ENCODE measurements around the gene DDX51.
"Not testable (repeated sequence)": the region's sequence is repeated elsewhere in the genome, so short reads cannot be mapped to it uniquely, and the experiment has no call there.

DDX51 gene

GRCh38 chr12:132154341-132154761 is 10.2 kb upstream of the DDX51 start:
- no peak for DNase-seq (ENCODE audit: low spot score)

DNA sequence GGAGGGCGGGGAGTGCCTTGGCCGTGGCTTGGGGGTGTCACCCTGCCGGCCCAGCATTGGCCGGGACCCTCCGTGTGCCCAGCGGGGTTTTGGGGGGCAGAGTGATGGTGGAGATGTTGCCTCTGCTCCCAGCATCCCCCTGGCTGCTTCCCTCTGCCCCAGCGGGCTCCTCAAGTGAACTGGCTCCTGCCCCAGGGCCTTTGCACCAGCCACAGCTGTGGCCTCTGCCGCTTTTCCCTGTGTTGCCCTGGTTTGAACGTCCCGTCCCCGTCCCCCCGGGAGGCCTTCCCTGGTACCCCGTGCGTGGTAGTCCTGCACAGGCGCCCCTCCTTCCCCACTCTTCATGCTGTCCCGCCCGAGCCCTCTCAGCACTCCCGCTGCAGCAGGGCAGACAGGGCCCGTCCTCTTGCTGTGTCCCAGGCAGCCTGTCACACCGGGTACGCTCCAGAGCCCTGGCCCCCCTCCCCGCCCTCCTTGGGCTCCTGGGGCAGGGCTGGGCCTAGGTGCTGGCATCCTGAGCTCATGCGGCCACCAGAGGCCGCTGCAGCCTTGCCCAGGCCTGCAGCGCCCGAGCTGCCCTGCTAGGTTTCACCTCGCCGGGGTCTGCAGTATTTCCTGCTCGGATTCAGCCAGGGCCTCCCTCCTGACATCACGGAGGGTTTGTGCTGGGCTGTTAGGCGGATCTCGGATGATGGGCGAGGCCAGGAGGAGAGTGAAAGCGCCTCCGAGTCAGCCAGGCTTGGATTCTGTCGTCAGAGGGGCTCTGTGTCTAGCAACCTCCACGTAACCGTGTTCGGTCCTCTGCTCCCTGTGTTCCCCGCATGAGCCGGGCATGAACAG is 9.6 kb upstream of the DDX51 start:
- peak; percentile 38 for DNase-seq (ENCODE audit: low spot score)

DNA sequence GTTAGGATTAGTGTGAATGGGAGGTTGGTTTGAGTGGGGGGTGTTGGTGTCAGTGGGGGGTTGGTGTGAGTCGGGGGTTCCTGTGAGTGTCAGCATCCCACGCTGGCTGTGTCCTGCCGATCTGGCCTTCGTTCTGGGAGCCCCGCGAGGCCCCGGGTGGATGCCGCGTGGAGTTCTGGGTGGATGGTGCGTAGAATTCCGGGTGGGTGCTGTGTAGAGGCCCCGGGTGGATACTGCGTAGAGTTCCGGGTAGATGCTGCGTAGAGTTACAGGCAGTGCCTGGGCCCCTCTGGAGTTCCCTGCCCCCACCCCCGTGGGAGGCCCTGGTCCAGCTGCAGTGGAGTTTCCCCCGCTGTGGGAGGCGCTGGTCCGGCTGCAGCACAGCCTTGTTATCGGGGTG is 8.8 kb upstream of the DDX51 start:
- DNase-seq (ENCODE audit: low spot score) = no peak

GRCh38 chr12:132152411-132152821 is 8.3 kb upstream of the DDX51 start:
- DNase-seq (ENCODE audit: low spot score) = no peak

GRCh38 chr12:132151766-132152410 is 7.8 kb upstream of the DDX51 start:
- DNase-seq (ENCODE audit: low spot score) = no peak

DNA sequence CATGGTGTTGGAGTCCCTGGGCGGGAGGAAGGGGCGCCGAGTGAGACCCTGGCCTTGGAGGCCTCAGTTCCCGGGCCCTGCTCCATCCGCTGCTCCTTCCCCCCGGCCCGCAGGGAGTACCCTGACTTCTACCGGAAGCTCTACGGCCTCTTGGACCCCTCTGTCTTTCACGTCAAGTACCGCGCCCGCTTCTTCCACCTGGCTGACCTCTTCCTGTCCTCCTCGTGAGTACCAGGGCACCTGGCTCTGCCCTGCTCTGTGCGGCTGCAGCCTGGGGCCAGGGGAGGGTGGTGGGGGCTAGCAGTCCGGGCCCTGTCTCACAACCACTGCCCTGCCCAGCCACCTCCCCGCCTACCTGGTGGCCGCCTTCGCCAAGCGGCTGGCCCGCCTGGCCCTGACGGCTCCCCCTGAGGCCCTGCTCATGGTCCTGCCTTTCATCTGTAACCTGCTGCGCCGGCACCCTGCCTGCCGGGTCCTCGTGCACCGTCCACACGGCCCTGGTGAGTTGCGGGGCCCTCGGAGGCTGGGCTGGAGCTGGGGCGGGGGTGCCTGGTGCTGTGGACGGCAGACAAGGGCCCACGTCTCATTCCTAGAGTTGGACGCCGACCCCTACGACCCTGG is 7.1 kb upstream of the DDX51 start:
- no peak for DNase-seq (ENCODE audit: low spot score)

- DNase-seq (ENCODE audit: low spot score) = no peak
Measured at GRCh38 chr12:132150780-132151144, 6.6 kb upstream of the DDX51 start.

DNA sequence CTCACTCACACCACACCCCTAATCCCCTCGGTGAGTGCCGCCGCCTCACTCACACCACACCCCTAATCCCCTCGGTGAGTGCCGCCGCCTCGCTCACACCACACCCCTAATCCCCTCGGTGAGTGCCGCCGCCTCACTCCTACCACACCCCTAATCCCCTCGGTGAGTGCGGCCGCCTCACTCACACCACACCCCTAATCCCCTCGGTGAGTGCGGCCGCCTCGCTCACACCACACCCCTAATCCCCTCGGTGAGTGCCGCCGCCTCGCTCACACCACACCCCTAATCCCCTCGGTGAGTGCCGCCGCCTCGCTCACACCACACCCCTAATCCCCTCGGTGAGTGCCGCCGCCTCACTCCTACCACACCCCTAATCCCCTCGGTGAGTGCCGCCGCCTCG is 5.4 kb upstream of the DDX51 start:
- not testable (repeated sequence) for DNase-seq (ENCODE audit: low spot score)

GRCh38 chr12:132148368-132149045 is 4.4 kb upstream of the DDX51 start:
- no peak for DNase-seq (ENCODE audit: low spot score)

GRCh38 chr12:132147423-132148367 is 3.6 kb upstream of the DDX51 start:
- no peak for DNase-seq (ENCODE audit: low spot score)

DNA sequence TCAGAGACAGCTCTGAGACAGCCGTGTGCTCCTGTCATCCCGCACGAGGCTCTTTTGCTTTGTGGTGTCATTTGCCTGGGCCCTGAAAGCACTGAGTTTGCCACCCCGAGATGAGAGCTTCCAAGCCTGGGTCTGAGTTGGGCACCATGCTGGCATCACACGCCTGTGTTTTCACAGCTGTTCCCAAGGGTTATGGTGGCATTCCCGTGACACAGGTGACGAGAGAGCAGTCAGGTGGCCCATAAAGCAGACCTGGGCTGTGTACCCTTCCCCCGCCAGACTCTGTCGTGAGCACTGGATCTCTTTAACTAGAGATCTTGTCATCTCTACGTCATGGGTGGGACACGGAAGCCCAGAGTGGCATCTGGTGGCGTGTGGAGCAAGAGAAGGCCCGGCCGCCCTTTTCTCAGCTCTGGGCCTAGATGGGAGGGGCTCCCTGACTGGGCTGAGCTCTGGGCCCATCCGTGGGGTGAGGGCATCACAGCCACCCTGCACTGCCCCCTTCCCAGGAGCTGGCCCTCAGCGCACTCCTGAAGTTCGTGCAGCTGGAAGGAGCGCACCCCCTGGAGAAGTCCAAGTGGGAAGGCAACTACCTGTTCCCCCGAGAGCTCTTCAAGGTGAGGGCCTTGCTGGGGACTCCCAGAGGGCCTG is 2.8 kb upstream of the DDX51 start:
- no peak for DNase-seq (ENCODE audit: low spot score)

DNA sequence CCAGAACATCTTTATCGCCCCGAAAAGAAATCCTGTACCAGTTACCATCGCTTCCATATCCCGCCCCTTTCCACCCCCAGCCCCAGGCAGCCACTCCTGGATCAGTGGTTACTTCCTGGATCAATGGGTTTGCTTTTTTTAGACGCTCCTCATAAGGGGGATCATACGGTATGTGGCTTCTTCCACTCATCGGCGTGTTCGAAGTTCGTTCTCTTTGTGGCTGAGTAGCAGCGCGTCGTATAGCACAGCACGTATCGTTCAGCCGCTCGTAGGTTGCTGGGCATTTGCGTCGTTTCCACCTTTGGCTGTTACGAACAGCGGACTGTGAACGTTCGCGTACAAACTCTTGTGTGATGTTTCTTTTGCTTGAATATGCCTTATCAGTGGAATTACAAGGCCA is 2.0 kb upstream of the DDX51 start:
- no peak for DNase-seq (ENCODE audit: low spot score)

GRCh38 chr12:132145334-132145733 is 1.2 kb upstream of the DDX51 start:
- no peak for DNase-seq (ENCODE audit: low spot score)

GRCh38 chr12:132144810-132145168 is 670 bp upstream of the DDX51 start:
- no peak for DNase-seq (ENCODE audit: low spot score)

- no peak for DNase-seq (ENCODE audit: low spot score)
Measured at GRCh38 chr12:132143336-132144071, 615 bp downstream of the DDX51 start.

GRCh38 chr12:132142679-132143335 is 1.3 kb downstream of the DDX51 start:
- DNase-seq (ENCODE audit: low spot score) = no peak

GRCh38 chr12:132141976-132142678 is 2.0 kb downstream of the DDX51 start:
- DNase-seq (ENCODE audit: low spot score) = no peak

DNA sequence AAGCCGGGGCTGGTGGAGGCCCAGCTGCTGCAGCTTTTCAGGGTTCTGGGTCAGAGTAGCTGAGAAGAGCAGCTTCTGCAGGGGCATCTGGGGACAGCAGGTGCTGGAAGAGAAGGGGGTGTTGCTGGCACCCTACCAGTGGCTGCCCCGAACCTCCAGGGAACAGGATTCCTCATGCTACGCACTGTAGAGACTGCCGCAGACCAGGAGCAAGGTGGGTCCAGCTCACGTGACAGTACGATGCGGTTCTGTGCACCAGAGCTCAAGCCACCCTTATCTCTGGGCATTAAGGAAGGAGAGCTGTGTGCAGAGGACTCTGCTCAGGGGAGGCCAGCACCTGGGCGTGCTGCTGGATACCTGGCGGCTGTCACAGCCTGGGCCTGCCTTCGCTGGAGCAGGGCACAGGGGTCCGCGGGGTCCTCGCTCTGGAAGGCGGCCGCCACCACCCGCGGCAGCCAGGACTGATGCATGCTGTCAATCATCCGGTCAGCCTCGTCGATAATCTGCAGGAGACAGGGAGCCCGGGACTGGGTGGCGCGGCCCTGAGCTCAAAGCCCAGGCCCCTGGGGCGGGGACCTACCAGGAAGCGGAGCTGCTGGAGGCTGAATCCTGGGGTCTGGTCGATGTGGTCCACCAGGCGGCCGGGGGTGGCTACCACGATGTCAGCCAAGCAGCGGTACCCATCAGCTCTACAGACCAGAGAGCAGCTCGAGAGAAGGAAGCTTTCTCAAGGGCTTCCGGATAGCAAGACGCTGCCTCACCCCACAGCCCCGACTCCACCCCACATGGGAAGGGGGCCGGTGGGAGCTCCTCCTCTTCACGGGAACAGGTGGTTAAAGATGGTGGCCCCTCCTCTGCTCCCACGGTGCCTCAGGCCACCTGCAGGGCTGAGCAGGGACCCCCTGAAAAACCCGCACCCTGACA is 2.9 kb downstream of the DDX51 start:
- no peak for DNase-seq (ENCODE audit: low spot score)
